DMS53 (cell line): ENCODE results near the gene TMTC1.

Experiments used
- DNase-seq: peaks from one replicate; lab custom pipeline; 2025; lab: John Stamatoyannopoulos, UW

The TMTC1 gene

DNA sequence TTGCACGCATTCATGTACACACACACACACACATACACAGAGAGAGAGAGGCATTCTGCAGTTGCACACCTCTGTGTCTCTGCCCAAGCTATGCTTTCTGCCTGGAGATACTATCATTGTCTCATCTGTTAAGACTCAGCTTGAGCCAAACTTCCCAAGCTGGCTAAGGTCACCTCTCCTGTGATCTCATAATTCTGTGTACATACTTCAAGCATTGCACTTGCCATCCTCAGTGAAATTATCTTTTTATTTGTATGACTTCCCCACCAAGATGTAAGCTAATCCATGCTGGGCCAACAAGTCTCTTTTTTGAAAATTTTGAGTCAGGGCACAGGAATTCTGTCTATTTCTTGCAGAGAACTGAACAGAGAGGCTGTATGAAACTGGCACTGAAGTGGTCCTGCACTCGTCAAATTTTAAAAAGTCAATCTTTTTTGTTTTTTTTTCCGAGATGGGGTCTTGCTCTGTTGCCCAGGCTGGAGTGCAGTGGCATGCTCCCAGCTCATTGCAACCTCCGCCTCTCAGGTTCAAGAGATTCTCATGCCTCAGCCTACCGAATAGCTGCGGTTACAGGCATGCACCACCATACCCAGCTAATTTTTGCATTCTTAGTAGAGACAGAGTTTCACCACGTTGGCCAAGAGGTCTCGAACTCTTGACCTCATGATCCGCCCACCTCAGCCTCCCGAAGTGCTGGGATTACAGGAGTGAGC is 44.3 kb downstream of the TMTC1 start:
- DNase-seq, result no peak

DNA sequence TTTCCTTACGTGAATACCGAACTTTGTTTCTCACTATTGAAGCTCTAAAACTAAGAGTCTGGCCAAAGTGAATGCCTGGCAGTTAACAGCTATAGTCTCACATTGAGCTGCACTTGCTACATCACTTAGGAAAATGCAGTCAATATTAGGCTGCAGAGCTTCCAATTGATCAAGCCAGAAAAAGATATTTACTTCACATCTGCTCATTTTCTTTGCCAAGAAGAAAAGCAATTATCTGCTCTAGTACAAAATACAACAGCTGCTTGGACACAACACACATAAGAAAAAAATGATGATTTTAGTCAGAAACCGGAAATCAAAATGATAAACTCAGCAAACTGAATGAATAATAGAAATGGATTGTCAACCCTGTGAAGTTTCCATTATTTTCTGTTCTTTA is 45.4 kb downstream of the TMTC1 start:
- DNase-seq, result no peak

DNA sequence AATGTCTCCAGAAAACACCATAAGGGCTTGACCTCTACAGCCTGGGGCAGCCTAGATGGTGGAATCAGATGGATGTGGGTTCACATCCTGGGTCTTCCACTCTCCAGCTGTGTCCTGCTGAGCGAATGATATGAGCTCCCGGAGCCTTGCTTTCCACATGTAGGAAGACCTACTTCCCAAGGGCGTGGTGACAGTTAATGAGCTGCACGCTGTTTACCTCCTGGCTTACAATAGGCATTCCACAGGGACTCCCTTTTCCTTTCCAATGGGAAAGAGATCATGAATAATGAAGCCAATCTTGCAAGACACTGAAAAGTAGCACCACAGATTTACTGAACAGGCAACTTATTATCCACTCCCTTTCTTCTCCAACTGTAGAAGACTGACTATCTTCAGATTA is 46.1 kb downstream of the TMTC1 start:
- no peak for DNase-seq

DNA sequence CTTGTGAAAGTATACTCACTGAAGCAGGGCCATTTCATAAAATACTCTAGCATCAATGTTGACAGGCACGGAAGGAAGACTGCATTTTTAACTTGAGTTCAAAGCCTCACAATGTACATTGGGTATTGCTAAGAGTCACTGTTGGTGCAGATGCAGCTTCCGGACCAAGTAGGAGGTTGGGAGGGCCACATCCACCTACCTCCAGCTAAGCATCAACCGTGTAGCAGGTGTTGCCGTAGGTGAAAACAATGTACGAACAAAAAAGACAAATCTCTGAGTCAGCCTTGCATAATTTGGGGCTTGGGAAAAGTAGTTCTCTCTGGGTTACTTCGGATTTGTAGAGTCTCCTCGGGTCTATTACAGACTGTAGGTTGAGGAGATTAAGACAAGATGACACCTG is 48.1 kb downstream of the TMTC1 start:
- DNase-seq, result no peak

DNA sequence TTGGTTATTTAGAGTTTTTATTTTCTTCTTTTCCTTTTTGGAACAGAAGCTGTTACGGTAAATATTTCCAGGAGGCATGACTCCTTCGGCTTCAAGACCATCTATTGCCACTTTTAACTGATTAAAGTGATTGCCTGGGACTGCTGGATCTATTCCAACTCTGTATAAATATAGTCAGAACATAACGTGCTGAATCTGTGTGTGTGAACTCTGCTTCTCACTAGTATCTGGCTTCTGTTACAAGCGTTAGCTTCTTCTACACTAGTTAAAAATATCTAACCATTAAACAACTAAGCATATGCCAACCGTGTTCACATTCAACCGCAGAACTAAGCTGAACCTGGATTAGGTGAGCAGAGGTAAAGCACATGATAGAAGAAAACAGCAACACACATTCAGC is 49.0 kb downstream of the TMTC1 start:
- no peak for DNase-seq

DNA sequence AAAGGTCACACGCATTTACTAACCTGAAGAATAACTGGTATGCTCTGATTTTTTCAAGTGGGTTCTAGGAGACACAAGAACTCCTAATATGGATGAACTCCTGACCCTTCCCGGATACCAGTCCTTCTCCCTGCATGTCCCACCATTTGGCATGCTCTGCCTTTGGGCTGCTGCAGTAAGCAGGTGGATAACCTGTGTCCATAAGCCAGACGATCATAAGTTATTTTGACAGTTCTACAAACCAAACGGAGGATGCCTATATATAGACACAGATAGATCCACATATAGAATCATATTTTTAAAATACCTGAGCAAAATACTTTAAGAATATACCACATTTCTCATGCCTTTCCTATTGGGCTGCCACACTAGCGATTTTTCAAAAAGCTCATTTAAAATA is 49.4 kb downstream of the TMTC1 start:
- DNase-seq, result no peak

DNA sequence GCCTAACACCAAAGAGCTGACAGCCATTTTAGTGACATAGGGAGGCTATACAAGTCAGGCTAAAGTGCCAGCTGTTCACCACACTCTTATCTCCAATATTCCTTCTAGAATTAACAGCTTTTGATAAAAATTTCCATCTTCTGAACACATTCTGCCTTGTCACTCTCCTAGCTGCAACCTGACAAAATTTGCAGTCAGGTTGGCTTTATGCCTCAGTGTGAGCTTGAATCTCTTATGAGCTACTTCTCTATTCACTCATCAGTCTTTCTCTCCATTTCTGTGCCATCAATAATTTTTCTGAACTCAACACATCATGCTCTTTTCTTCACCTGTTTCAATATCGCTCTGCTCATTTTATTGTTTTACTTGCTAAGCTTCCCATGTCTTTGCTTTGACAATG is 50.2 kb downstream of the TMTC1 start:
- no peak for DNase-seq

DNA sequence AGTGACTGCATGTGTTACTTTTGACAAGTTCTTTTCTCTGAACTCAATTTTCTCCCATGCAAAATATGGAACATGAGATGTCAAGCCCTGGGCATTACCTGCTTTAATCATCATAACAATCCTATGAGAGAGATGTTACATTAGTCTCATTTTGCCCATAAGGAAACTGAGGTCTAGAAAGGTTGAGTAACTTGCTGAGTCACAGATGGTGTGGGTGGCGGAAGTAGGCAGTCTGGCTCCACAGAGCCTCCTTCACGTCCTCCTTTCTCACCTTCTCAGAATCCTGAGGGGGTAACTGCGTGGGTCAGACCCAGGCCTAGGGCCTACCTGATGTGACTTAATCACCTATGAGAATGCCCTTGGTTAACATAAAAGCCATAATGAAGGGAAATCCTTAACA is 50.7 kb downstream of the TMTC1 start:
- no peak for DNase-seq

DNA sequence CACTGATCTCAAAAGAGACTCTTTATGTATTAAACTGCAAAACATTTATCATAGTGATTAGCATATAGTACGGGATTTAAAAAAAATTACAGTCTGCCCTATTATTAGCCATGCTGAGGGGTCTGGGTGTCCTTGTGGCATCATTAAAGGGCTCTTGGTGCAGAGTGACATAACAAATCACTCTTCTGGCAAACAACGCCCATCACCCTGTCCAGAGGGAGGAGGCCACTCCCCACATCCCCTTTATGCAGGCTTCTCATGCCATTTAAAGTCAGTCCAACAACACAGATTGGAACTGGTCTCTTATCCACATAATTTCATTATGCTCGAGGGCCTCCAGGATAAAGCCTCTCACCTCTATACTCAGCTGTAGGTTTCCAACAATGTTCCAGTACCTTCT is 51.1 kb downstream of the TMTC1 start:
- DNase-seq, result no peak

DNA sequence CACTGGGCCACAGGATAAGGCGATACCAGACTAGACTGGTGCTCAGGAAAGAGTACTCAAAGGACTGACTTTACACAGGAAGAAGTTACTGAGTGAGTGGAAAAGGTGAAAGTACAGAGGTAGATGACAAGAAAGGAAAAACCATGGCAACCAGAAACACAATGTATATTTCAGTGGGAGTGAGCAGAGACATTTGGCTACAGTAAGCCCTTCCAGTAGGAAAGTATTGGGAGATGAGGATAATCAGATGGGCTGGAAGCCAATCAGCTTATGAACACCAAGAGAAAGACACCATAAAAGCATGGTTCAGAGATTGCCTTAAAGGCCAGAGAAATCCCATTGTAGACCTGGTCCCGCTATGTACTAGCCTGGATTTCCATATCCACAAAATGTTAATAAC is 51.6 kb downstream of the TMTC1 start:
- DNase-seq, result no peak

DNA sequence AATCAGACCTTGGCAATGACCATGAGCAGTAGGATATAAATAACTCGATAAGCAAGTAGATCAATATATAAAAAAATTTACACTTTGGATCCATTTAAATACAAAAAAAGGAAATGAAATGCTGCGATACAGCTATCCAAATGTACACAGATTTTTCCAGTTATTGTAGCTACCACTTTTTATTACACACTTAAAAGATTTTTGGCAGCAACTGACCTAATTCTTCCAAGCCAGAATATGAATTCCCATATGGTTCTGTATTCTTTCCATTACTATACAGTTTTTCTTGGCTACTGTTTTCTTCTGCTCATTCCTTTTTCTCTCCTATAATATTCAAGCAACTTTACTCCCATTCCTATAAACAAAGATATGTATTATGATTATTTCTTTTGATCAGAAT is 52.2 kb downstream of the TMTC1 start:
- DNase-seq, result no peak

DNA sequence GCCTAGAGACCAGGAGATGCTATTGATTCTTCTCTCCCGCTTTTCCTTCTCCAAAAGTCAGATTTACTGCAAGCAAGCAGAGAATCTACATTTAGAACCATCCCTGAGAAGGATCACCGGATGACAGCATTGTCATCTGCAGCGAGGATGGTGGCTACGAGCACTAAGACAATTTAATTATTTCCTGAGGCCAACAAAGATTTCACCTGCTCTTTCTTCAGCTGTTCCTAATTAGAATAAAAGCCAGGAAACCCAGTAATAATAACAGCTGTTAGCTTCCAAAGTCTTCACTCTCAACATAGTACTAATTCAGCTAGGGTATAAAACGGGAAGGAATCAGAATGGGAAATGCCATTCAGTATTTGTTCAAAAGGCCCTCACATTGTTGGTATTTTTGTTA is 53.3 kb downstream of the TMTC1 start:
- no peak for DNase-seq

DNA sequence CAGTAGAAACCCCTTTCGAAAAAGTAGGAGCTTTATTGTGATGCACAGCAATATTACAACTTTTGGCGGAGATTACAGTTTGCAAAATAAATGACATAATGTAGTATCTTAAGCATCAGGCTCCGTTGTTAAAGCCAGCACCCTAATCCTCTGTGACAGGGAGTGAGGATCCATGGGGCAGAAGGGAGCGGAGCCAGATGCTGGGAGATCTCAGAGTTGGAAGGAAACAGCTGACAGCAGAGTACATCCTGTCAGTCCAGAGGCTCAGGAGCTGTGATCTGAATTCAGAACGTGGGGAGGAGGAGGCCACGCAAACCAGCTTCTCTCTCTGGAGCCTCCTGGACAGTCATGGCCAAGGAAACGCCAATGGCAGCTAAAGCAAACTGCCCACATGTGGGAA is 55.7 kb downstream of the TMTC1 start:
- no peak for DNase-seq

DNA sequence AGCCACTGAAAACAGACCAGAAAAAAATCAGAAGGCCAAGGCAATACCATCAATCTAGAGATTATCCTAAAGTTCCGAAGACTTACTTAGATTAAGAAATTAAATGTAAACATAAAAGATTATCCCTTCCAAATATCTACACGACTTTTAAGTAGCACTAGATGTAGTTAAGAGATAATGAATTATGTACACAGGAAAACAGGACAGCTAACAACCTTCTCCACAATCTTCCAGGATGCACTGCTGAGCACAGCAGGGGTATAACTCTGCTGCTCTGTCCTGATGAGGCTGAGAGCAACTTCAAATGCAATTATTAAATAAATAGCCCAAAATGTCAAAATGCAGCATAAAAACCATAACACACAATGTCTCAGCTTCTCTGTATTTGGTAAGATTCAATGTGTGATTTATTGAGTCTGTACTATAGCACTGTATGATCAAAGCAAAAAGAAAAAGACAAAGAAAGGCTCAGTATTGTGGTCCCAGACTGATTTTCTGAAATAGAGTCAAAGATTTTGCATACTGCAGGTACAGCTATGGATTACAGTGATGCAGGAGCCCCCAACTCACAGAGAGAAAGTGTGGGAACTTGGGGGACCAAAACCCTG is 56.9 kb downstream of the TMTC1 start:
- DNase-seq, result no peak

DNA sequence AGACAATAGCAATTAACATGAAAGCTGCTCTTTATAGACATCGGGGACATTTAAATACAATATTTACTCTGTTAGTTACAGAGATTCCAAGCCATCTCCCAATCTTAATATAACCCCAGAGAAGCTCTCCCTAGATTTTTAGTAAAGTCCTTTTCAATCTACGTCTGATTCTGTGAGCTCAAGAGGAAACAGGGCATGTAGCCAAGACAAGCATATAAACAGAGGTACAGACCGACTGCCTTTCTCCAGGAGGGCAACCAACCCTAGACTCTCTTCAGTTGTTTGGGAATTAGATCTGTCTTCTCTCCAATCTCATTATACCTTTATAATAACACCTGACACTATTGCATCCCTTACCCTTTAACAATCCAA is 57.4 kb downstream of the TMTC1 start:
- no peak for DNase-seq

DNA sequence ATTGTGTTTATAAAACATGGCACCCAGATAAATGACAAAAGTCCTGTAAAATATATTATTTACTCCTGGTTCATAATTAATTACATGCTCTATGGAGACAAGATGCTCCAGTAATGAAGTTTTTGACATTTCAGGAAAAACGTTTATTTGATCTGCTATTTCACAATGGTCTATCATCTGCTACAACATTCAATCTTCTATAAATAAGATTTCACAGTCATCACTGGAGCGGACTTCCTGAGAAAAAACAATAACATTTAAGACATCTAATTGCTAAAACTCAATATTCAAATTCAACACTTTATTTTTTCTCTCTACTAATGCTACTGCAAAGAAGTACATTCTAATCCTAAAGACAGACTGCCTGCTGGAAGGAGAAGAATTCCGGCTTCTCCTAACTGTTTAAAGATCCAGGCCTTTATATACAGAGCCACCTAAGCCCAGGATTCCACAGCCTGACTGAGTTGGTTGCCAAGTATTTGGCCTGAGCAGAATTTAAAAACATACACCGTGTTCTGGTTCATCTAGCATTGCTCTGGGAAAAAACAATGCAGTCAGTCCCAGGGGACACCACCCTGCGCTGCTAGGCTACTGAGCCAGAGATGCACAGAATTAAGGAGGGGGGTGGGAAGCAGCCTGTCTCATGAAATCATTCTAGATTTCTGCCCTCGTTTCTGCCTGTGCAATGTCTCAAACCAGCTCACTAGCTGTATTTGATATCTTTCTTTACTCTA is 58.0 kb downstream of the TMTC1 start:
- DNase-seq, result no peak

DNA sequence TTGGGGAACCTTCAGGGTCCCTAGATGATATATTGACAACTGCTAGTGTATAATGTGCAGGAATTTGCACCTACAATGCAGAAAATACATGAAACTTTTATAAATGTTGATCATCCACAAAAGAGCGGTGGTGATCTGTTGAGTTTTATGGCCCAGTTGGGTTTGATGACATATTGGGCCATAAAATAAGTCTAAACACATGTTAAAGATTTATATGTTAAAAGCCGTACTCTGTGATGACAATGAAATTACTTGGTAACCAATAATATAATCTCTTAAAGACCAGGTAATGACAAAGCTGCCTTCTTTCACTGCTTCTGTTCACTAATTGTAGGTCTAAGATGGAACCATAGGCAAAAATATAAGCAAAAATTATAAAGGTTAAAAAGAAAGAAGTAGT is 61.6 kb downstream of the TMTC1 start:
- DNase-seq, result no peak

DNA sequence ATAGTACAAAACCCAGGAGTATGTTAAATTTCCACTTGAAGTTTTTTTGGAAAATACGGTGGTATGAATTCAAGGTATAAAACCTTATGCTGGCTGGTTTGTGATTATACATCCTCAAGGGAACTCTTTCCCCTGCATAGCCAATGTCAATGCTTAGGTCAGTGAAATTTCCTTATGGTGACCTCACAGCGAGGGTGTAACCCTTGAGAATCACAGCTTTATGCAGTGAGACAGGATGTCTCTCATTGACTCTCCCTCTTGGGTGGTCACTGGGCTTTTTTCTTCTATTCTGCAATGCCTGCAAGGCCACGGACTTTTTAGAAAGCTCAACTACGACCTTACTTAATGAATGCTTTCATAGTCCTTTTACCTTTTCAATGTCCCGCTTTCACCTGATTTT is 64.4 kb downstream of the TMTC1 start:
- no peak for DNase-seq

DNA sequence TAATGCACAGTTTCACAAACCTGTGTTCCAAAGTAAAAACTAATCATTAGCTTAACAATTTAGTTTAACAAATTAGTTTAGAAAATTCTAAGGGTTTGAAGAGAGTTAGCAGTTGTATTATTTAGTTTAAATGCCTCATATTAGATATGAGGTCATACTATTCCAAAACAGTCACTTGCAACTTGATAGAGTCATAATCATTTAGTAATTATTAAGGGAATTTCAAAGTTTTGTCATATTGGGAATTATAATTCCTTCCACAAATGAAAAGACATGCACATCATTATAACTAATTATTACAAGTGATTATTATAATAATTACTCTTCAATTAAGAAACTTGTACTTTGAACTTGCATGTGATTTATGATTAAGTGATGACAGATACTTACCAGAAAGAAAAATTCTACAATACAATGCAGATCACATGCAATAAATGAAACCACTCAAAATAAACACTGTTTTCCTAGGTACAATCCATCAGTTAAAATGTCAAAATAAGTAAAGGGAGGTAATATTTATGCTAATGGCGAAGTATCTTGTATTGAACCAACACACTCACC is 66.1 kb downstream of the TMTC1 start:
- DNase-seq, result no peak

DNA sequence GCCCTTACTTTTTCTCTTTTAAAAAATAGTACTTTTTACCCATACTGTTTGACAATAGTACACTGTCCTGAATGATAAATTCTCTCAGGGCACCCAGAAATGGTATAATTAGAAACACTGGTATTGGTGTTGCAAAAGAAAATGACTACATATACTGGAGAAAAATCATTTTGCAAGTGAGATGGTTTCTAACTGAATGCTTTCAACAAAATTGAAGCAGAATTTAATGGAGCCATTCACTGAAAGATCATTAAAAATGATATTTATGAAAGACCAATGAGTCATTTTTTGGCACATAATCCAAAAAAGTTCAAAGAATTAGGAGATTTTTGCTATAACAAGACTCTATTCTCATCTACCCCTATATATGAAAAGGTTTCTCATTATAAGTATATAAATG is 68.8 kb downstream of the TMTC1 start:
- DNase-seq, result no peak

DNA sequence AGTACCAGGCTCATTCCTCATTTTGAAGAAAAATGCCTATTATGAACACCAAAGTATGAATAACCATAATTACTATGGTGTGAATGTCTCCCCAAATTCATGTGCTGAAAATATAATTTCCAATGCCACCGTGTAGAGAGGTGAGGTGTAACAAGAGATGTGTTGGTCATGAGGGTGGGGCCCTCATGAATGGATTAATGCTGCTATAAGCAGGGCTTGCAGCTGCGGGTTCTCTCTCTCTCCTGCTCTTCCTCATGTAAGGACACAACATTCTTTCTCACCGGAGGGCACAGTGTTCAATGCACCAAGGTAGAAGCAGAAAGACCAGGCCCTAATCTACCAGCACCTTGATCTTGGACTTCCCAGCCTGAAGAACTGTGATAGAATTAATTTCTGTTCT is 70.0 kb downstream of the TMTC1 start:
- no peak for DNase-seq

DNA sequence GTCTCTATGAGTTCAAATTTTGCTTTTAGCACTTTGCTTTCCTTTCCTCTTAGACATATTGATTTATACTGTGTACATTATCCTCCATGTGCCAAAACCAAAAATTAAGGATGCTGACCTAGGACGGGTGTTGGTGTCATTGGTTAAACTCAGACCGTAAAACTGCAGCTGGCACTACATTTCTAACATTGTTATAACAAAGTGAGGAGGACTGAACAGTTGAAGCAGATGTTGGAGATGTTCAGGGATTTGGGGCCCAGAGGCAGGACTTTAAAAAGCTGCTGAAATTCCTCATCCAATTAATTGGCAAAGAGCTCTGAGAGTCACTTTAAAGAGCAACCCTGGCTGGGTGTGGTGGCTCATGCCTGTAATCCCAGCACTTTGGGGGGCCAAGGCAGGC is 72.4 kb downstream of the TMTC1 start:
- DNase-seq, result no peak

DNA sequence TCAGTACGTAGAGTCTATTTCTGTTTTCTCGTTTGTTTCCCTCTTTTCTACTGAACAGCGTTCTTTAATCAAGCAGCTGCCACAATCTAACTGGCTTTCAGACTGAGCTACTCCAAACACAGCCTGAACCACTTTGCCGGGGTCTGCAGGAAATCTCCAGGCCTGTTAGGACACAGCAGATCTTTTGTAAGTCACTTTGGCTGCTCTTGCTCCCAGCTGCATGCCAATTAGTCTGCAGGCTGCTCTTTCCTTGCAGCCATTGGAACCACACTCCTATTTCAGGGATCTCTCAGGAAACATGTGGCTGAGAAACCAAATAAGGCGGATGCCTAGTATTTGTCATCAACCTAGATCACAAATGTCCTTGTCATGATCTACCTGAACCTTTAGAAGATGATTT is 73.6 kb downstream of the TMTC1 start:
- no peak for DNase-seq
